Activated T-cell treated with anti-CD3 and anti-CD28 coated beads, Interleukin-2, amount 50 U/mL, for 1 hour (primary cell): ENCODE results near the gene GLIPR2.
A peak's percentile ranks its signal among the peaks of the same experiment; 100 is the strongest.
"Not testable (repeated sequence)": the region's sequence is repeated elsewhere in the genome, so short reads cannot be mapped to it uniquely, and the experiment has no call there.

Experiments used
- DNase-seq: peaks from one replicate; pipeline ENCODE4 v3.0.0-alpha.2; 2020

Gene GLIPR2

GRCh38 chr9:36136272-36136893, at the start of gene GLIPR2:
TSS of gene GLIPR2 (plus strand) at chr9:36136733. CDS start at chr9:36136779, 46 bp downstream.
- peak; percentile 83 for DNase-seq

- not testable (repeated sequence) for DNase-seq
Observed at GRCh38 chr9:36087054-36087453, 49.5 kb upstream of the GLIPR2 start.

- no peak for DNase-seq
Observed at GRCh38 chr9:36088020-36088419, 48.5 kb upstream of the GLIPR2 start.

GRCh38 chr9:36091026-36091953, 45.2 kb upstream of the GLIPR2 start:
- no peak for DNase-seq

- DNase-seq: no peak
Observed at GRCh38 chr9:36092014-36092413, 44.5 kb upstream of the GLIPR2 start.

GRCh38 chr9:36092509-36093215, 43.9 kb upstream of the GLIPR2 start:
- peak; percentile 22 for DNase-seq

GRCh38 chr9:36093384-36093783, 43.1 kb upstream of the GLIPR2 start:
- DNase-seq: no peak

- DNase-seq: no peak
Observed at GRCh38 chr9:36099718-36100117, 36.8 kb upstream of the GLIPR2 start.

- DNase-seq: no peak
Observed at GRCh38 chr9:36100532-36100931, 36.0 kb upstream of the GLIPR2 start.

GRCh38 chr9:36101916-36102741, 34.4 kb upstream of the GLIPR2 start:
- no peak for DNase-seq

GRCh38 chr9:36102742-36103495, 33.6 kb upstream of the GLIPR2 start:
- DNase-seq: peak; percentile 86

GRCh38 chr9:36109071-36109470, 27.5 kb upstream of the GLIPR2 start:
- DNase-seq: no peak

- no peak for DNase-seq
Observed at GRCh38 chr9:36110434-36110833, 26.1 kb upstream of the GLIPR2 start.

- DNase-seq: no peak
Observed at GRCh38 chr9:36112516-36112915, 24.0 kb upstream of the GLIPR2 start.

- no peak for DNase-seq
Observed at GRCh38 chr9:36113999-36114398, 22.5 kb upstream of the GLIPR2 start.

GRCh38 chr9:36116593-36116992, 19.9 kb upstream of the GLIPR2 start:
- DNase-seq: no peak

- no peak for DNase-seq
Observed at GRCh38 chr9:36118201-36118600, 18.3 kb upstream of the GLIPR2 start.

- DNase-seq: no peak
Observed at GRCh38 chr9:36118706-36119105, 17.8 kb upstream of the GLIPR2 start.

GRCh38 chr9:36119476-36119875, 17.1 kb upstream of the GLIPR2 start:
- DNase-seq: no peak

- no peak for DNase-seq
Observed at GRCh38 chr9:36120705-36121104, 15.8 kb upstream of the GLIPR2 start.

- no peak for DNase-seq
Observed at GRCh38 chr9:36121971-36122370, 14.6 kb upstream of the GLIPR2 start.

- DNase-seq: no peak
Observed at GRCh38 chr9:36123515-36123914, 13.0 kb upstream of the GLIPR2 start.
